GM19467 (cell line): ENCODE measurements around the gene ZNF276.
A peak's percentile ranks its signal among the peaks of the same experiment; 100 is the strongest.
"Not testable (repeated sequence)": the region's sequence is repeated elsewhere in the genome, so short reads cannot be mapped to it uniquely, and the experiment has no call there.

ENCODE experiments used
- ATAC-seq: cut with Tn5 transposase; IDR thresholded peaks from one replicate; pipeline ENCODE4 v1.9.1; 2021; ENCODE audit warnings: mild to moderate bottlenecking, moderate library complexity; ENCODE audit not compliant: unreplicated experiment

ZNF276 gene

DNA sequence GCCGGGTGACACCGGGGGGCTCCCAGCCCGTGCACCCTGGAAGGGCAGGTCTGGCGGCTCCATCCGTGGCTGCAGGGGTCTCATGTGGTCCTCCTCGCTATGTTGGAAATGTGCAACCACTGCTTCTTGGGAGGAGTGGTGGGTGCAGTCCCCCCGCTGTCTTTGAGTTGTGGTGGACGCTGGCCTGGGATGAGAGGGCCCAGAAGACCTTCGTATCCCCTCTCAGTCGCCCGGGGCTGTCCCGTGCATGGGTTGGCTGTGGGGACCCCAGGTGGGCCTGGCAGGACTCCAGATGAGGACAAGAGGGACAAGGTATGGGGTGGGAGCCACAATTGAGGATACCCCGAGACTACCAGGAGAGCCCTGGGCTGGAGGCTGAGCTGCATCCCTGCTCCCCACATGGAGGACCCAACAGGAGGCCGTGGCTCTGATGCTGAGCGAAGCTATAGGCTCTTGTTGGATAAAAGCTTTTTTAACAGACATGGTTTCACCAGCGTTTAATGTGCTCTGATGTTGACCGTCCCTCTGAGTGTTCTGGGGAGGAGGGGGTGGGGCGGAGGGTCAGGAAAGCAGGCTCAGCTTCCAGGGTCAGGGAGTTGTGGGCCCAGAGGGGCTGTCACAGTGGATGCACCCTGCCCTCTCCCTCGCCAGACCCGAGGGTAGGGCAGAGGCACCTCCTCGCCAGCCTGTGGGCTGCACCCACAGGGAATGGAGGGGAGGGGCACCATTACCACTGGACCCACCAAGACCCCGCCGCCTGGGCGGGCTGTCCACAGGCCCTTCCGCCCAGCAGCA is 25.3 kb upstream of the ZNF276 start:
- no peak for ATAC-seq

DNA sequence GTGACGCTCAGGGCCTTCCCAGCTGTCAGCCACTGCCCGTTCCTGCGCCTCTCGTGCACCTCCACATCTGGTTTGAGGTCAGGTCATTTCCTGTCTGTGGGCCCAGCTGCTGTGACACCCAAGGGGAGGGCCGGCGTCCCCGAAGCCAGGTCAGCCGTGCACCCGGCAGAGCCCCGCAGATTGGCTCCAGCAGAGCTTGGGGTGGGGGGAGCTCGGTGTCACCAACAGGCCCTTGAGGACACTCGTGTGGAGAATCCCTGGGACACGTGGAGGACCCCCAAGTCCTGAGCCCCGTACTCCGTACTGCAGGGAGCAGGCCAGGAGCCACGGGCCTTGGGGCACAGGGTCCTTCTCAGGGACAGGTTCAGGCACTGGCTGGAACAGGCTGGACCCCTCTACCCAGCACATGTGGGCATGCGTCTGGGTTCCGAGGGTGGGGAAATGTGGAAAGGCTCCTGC is 24.6 kb upstream of the ZNF276 start:
- no peak for ATAC-seq

DNA sequence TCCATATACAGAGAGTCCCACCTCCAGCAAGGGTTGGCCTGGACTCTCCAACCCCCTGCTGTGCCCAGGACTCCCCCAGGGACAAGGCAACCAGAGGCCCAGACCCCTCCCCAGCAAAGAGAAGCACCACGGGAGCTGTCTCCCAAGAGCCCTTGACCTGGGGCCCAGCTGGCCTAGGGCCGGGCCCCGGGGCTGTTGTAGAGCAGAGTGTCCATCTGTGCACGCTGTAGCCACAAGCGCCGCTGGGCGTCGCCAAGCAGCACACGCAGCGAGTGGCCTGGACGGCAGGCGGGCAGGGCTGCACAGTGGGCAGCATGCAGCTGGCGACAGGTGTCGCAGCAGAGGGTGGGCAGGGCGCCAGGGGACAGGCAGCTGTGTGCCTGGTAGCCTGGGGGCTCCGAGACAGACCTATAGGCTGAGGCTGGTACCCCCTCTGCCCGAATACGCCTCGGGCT is 24.1 kb upstream of the ZNF276 start:
- no peak for ATAC-seq

DNA sequence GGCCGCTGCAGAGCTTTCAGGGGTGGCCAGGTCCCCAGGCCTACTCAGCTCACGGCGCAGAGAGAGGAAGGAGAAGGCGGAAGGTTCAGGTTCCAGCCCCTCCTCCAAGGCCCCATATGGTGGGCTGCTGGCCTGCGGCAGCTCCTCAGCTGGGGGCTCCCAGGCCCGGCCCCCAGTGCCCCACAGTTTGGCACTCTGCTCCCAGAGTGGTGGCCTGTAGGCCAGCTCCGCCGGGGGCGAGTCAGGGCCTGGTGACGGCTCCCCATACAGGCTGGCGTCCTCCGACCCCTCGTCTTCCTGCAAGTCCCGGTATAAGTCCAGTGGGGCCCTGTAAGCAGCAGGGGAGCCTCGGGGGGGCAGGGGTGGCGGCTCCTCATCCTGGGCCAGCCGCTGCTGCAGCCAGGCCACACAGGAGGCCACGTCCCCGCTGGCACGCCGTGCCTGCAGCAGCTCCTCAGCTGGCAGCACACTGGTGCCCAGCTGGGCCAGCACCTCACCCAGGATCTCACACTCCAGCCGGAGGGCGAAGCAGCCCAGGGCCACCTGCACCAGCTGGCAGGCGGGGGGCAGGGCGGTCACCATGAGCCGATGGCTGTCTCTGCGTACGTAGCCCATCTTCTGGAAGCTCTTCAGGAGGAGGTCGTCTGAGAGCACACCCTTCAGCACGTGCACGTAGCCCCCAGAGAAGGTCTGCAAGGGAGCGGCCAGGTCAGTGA is 23.6 kb upstream of the ZNF276 start:
- no peak for ATAC-seq

DNA sequence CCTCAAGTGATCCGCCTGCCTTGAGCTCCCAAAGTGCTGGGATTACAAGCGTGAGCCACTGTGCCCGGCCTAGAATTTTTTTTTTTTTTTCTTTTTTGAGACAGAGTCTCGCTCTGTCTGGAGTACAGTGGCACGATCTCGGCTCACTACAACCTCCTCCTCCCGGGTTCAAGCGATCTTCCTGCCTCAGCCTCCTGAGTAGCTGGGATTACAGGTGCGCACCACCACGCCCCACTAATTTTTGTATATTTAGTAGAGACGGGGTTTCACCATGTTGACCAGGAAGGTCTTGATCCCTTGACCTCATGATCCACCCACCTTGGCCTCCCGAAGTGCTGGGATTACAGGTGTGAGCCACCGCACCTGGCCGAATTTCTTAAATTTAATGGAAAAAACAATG is 22.6 kb upstream of the ZNF276 start:
- ATAC-seq: not testable (repeated sequence)

DNA sequence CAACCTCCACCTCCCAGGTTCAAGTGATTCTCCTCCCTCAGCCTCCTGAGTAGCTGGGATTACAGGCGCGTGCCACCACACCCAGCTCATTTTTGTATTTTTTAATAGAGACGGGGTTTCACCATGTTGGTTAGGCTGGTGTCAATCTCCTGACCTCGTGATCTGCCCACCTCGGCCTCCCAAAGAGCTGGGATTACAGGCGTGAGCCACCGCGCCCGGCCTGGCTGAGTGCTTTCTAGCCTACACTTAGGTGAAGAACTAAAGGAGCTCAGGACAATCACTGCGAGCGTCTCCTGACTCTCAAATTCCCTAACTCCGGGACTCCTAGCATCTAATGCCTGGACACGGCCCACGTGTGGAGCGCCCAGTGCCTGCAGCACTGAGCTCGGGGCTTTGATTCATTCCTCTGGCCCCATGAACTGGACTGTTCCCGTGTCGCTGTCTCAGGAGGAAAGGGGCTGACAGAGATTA is 21.7 kb upstream of the ZNF276 start:
- ATAC-seq: not testable (repeated sequence)

DNA sequence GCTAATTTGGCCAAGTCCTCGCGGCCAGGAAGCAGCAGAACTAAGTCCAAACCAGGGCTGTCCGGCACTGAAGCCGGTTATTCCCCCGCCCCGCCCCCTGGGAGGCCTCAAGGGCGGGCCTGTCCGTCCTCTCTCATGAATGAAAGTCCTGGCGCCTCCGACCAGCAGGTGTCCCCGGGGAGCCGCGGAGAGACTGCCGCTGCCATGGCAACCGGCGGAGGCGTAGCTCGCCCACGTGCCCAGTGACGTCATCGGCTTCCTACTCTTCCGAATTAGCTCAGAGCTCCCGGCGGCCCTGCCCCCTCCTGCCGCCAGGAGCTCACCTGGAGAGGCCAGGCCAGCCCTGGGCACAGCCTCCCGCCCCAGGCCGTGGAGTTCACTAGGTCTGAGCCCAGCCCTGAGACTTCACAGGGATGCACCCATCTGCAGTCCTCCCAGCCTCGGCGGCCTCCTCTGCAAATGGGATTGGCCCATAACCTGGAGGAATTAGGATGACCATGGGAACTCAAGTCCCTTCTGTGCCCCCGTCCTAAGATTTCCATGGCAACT is 21.2 kb upstream of the ZNF276 start:
- peak; percentile 37 for ATAC-seq

DNA sequence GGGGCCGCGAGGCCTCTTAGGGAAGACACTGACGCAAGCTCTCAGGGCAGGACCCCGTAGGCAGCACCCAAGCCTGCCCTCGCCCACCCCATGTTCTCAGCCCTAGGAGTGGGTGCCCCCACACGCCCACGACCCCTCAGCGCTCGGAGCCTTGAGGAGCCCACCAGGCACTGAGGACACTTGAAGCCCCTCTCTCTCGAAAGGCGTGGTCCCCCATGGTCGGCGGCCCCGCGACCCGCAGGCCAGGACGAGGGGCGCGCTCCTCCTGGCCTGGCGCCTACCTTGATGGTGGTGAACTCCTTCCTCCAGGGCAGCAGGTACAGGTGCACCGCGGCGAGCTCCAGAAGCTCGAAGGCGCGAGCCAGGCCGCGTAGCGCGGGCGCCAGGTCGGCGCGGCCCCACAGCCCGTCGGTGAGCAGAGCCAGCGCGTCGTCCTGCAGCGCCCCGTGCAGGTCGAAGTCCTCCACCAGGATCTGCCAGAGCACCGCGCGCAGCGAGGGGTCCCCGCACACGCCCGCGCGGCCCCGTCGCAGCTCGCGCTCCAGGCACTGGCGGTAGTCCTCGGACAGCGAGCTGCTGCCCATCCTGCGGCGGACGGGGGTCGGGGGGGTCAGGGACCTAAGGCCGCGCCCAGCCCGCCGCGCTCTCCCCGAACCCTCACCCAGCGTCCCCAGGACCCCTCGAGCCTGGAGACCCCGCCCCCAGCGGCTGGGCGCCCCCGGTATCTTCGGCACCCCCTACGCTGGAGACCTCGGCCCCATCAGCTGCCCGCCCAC is 20.5 kb upstream of the ZNF276 start:
- no peak for ATAC-seq

DNA sequence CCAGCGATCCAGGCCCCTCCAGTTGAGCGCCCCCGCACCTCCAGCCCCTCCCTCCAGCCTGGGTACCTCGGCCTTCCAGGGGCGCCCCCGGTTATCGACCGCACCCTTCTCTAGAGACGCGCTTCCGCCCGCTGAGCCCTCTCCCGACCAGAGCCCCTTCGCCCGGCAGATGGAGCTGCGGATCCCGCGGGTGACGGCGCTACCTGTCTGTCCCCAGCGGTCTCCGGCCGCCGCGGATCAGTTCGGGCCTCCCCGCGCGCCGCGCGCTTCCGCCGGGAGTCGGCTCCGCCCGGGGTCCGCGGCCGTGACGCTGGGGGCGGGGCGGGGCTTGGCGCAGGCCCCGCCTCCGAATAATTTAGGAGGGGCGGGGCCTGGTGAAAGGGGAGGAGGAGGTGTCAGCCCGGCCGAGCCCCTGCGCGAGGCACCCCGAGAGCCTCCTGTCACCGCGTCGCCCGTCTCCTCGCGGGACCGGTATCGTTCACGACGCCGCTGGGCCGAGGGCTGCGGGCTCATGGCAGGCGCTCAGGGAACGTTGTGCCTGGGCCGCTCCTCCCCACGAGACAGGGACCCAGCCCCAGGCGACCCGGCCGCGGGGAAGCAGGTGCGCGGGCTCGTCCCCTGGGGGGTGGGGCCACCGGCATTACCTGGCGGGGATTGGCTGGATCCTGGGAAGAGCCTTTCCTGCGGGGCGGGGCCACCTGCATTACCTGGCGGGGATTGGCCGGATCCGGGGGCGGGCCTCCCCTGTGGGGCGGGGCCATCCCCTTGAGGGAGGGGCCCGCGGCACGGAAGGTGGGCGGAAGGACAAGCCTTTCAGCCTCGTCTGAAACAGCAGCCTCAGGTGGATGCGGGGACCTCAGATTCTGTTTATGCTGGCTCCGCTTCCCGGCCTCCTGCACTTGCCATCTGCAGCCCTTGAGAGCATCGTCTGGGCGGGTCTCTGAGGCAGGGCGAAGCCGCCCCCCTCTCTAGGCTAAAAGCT is 19.6 kb upstream of the ZNF276 start, which contains the start of gene SPATA2L:
SPATA2L (minus strand) TSS at position 281 of the 982 bp plus-strand sequence. CDS start 473 bp downstream, outside the sequence.
- peak; percentile 63 for ATAC-seq

DNA sequence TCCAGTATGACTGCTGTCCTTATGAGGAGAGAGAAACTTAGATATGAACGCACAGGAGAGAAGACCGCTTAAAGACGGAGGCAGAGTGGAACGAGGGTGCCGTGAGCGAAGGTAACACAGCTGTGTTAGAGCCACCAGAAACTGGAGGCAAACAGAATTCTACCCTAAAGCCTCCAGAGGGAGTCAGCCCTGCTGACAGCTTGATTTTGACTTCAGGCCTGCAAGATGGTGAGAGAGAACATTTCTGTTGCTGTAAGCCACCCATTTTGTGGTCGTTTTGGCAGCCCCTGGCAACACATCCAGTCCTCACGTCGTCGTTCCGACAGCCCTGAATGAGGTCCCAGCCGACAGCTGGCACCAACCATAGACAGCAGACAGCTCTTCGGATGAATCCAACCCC is 17.1 kb upstream of the ZNF276 start:
- ATAC-seq: no peak

DNA sequence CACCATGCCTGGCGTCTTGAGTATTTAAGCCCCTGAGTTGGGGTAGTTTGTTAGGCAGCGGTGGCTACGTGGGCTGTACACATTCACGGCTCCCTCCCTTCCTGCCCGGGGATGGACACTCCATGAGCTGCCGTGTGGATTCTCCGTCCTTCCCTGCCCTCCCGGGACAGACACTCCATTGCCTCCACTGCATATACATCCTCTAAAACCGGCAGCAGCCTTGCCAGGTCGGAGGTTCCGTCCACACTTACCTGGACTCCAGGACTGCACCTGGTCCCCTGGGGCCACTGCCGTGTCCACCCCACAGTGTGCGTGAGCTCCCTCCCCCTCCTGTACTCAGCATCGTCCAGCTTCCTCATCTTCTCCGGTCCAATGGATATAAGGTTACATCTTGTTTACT is 16.3 kb upstream of the ZNF276 start:
- no peak for ATAC-seq

DNA sequence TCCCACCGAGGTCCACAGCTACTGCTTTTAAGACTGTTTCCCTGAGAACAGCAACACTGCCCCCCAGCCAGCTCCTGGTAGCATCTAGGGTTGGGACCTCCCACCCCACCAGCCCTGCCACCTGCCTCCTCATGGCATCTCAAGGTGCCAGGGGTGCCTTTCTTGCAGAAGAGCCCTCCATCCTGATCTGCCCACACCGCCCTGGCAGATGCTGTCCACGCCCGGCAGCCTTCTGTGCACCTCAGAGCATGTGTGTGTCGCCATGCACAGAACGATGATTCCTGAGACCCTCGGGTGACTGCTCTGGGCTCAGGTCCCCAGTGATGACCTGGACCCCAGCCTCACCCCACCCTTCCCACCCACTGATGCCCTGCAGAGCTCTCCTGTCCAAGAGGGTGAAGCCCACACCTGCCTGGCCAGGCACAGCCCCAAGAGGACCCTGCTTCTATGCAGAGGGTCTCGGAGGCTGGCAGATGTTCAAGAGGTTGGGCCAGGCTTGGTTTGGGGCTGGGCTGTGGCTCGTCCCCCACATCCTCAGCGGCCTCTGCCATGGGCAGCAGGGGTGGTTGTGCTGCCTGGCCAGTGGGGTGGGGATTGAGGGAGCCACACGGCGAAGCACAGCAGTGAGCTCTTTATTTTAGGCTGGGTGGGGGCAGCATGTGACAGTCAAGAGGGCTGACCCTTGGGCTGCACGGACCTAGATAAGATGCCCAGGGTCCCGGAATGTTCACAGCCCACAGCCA is 14.6 kb upstream of the ZNF276 start:
- ATAC-seq: no peak

DNA sequence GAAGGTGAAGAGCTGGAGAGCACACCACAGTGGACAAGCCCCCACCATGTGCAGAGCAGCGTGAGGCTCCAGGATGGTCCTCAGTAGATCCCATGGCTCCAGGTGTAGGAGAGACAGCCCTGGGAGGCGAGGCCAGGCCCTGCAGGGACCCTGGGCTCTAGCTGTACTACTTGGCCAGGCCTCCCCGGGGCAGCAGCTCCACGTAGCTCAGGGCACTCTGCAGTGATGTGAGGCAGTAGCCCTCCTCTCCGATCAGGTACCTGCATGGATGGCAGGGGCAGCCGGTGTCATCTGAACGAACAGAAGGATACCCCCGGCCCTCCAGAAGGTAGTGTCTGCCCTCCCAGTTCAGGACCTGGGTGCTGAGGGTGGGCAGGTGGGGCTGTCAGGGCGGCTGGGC is 13.6 kb upstream of the ZNF276 start:
- no peak for ATAC-seq

DNA sequence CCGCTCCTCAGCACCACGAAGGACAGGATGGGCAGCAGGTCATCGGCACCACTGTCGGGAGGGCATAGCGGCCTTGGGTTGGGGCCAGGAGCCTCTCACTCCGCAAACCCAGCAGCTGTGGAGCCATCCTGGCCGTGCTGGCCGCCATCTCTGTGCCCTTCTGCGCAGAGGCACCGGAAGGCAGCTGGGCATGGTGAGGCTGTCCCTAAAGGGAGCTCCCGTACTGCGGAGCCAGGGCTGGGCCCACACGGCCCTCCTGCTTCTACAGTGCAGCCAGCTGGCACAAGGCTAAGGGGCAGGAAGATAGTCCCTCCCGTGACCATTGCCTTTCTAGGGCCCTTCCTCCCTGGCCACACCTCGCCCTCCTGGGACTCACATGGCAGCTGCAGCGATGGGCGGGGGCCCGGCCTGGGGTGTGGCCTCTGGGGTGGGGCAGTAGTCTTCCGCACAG is 12.8 kb upstream of the ZNF276 start:
- no peak for ATAC-seq

DNA sequence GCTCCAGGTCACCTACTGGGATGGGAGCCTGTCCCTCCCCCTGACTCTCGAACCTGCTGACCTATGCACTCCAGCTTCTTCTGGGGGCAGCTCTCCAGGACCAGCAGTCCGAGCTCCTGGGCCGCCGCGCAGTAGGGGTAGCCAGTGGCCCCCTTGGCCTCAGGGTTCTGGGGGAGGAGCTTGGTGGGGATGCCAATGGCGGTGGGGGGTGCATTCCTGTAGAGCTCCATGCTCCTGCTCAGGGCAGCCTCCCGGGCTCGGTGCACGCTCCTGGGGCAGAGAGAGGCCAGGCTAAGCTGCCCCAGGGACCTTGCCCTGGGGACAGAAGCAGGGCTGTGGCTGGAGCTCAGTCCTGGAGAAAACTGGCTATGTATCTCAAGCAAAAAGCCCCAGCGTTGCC is 12.2 kb upstream of the ZNF276 start:
- ATAC-seq: no peak

DNA sequence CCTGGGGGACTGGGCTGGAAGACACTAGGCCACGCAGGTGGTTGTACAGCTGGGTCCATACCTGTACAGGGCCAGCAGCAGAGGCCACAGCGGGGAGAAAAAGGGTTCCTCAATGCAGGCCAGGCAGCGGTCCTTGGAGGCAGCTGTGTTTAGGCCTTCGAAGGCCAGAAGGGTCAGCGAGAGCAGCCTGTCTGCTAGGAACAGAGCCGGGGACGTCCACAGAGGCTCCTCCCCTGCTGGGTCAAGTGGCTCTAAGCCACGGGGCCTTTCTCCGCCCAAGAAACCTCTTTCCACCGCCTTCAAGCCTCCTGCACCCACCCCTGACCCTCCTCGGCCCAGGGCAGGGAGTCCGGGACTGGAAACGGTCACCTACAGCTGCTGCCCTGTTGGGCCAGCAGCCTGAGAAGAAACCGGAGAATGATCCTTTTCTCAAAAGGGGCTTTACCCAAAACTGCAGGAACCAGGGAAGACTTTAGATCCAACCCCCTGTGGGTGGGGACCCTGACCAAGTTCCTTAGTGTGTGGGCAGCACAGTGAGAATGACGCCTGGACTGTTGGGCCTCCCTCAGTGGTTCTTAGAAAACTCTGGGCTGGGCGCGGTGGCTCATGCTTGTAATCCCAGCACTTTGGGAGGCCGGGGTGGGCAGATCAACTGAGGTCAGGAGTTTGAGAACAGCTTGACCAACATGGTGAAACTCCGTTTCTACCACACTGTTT is 11.5 kb upstream of the ZNF276 start:
- no peak for ATAC-seq

DNA sequence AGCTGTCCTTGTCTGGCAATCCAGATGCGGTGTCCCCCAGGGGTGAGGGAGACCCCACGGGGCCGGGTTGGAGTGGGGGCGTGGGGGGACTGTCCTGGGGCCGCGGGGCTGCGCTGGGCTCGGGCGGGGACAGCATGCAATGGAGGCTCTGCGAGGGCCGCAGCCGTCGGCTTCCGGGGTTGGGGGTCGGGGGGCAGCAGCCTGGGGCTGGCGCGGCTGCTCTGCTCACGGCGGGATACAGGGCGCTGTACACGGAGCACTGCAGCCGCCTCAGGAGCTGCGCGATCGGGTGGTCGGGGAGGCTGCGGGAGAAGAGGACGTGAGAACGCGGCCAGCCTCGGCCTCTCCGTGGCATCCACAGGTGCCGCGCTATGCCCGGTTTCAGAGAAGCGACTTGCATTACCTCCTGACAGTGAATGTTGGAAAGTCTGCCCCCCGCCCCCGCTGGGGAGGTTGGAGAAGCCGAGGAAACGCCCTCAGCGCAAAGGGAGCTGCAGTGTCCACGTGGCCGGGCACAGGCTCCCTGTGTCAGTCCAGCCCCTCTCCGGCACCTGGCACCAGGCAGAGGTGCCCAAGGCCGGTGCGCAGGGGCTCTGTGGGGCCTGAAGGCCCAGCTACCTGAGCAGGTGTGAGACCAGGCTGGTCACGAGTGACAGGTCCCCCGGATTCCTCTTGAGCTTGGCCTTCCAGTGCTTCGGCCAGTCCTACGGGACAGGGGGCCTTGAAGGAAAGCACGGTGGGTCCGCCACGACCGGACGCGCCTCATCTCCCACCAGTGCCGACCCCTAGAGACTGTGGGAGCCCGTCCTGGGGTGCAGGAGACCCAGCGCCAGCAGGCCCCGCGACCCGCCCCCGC is 10.4 kb upstream of the ZNF276 start:
- no peak for ATAC-seq
